Airway epithelial cell (primary cell): ENCODE data around the gene SH3TC1. TPM values are rescaled to one million over a fixed set of nuclear protein-coding genes. Genes with fewer than 3 reads are reported as not detected.

Source experiments
- total RNA-seq: library from RNA; depleted of rRNA; stranded (reverse); fragments of >200 nt; gene quantifications from 2 replicates; pipeline ENCODE4 v1.2.3, GENCODE V29; 2015

Gene SH3TC1
- 36.3 and 37.0 TPM in 2 replicates for total RNA-seq

DNA sequence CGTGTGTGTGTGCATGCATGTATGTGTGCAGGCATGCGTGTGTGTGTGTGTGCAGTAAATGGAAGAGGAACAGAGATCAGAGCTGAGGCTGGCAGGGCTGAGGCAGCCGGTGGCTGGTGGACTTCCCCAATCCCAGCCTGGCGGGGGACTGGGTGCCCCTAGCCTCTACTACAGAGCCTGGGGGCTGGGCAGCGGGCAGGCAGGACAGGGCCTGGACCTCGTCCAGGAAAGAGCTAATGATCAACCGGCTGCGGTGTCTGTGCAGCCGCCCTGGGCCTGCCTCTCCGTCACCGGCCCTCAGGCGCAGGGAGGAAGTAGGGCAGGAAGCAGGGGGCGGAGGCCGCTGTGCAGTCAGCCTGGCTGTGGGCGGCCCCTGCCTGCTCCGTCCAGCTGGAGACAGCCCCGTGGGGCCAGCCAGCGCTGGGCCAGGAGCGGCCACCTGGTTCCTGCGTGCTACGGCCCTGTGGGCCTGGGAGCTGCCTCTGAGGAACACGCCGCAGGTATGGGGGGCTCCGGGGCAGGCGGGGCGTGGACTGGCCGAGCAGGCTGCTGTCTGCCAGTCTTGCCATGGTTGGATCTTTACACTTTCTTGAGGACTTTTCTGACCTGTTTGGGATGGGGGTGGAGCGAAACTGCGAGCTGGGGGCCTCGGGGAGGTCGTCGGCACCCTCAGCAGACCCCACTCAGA, at the start of gene SH3TC1:
SH3TC1 (plus strand) TSS at position 385 of the 688 bp plus-strand sequence. CDS start 5,905 bp downstream, outside the sequence.

DNA sequence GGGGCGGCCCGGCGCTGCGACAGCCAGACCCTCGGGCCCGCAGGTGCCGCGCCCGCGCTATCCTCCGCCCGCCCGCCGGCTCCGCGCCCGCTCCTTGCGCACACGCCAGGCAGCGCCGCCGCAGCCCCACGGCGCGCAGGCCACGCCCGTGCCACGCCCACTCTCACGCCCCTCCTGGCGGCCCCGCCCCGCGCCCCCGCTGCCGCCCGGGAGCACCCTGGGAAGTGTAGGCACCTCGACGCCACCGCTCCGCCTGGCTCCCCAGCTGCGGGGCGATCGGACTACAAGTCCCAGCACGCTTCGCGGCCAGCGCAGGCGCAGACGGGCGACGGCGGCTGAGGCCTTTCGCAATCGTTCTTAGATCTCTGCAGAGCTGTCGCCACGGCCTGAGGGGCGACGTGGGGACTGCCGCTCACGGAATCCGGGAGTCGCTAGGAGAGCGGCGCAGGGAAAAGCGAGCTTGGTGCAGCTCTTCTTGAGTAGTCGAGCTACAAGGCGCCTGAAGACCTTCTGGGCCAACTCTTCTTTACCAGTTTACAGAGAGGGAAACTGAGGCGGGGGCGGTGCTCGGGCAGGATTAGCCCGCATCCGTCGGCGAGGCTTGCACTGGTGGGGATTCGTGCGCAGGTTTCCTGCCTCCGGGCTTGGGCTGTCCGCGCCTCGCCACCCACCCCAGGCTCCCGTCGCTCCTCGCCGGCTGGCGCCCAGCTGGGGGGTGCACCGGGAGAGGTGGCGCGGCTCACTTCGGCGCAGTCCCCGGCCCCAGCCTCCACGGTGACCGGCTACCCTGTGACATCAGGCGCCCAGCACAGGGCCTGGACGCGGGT, 40.2 kb upstream of the SH3TC1 start, which contains the start of gene ABLIM2:
ABLIM2 (minus strand) TSS at position 104 of the 827 bp plus-strand sequence. CDS start 124 bp downstream, outside the sequence.

GRCh38 chr4:8269535-8270417, 70.7 kb downstream of the SH3TC1 start, which contains the start of gene HTRA3:
TSS of gene HTRA3 (plus strand) at chr4:8269754. CDS start at chr4:8269969, 215 bp downstream.

Other genes with a start within 250 kb of the SH3TC1 start
- 0.14 and 0.23 TPM in 2 replicates for gene ABLIM2, start 40.5 kb upstream of the SH3TC1 start, total RNA-seq
- 0.71 and 0.84 TPM in 2 replicates for gene HTRA3, start 70.5 kb downstream of the SH3TC1 start, total RNA-seq
- gene ACOX3, start 241.4 kb downstream of the SH3TC1 start, total RNA-seq, result 30.1 and 35.8 TPM in 2 replicates
- gene TRMT44, start 241.5 kb downstream of the SH3TC1 start, total RNA-seq, result 12.0 and 17.8 TPM in 2 replicates